ENCODE data around the gene GREB1L. TPM values are rescaled to one million over a fixed set of nuclear protein-coding genes. Genes with fewer than 3 reads are reported as not detected.

GREB1L gene
- total RNA-seq, 2 experiments from 2014 or later = not detected

DNA sequence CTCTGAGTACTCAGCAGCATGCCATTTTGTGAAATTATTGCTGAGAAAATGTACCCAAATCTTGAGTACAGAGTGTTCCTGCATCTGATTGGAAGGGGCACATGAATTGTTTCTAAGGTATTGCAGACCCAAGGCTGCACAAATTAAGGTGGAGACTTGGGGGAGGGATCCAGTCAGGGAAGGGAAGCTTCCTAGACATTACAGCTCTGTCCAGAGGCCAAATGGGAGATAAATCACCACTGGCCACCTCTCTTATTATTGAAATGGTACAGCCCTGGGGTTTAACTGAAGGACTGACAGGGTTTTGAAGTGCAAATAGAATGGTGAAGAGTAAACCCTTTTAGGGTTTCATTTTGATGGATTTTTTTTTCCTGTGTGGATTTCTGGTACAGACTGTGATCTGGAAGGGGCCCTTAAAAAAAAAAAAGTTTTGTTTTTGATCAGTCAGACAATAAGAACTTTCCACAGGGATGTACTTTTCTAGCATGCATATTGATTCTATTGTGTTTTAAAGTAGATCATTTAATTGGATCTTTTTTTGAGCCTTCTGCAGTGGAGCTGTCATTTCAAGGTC lies 119.4 kb downstream of the GREB1L start:
- no TSS peak for BruUV-seq (replicated peaks)
- H3K9me2 ChIP-seq (ENCODE audit: insufficient read depth, low read length) = no peaks in the 10 kb centered on the region
- POLR2A ChIA-PET = interaction anchor here (1.0 kb wide), 1 partner anchor 43 kb away, joined by 4 read pairs; no protein-coding TSS in a partner anchor

GRCh38 chr18:21362831-21363230 lies 120.8 kb downstream of the GREB1L start:
- BruUV-seq (replicated peaks) = no TSS peak

More for the DNA sequence above, 119.4 kb downstream of the GREB1L start:
- Histone ChIP-seq H3K36me3 (ENCODE audit: insufficient read depth, low read length) (no peaks in the 10 kb centered on the region), H3K4me3 (ENCODE audit: low read depth, low read length, poor library complexity, severe bottlenecking) (no peak overlapping the region), H3K79me2 (ENCODE audit: insufficient read depth, low read depth, low read length) (no peaks in the 10 kb centered on the region), H3K4me2 (ENCODE audit: low read length) (no peak overlapping the region), H3K4me1 (ENCODE audit: insufficient read depth, low read length, poor library complexity, severe bottlenecking) (no peaks in the 10 kb centered on the region), H3K9me3 (ENCODE audit: low read length) (no peaks in the 10 kb centered on the region), H4K20me1 (ENCODE audit: insufficient read depth, low read length) (no peaks in the 10 kb centered on the region), H3K27ac (ENCODE audit: low read depth, low read length, poor library complexity, severe bottlenecking) (no peak overlapping the region), H2AFZ (ENCODE audit: low read length) (no peak overlapping the region)
- intact Hi-C loops (cut with micrococcal nuclease; ENCODE audit: unreplicated experiment) = no loop called here
- DNase-seq (ENCODE audit: low spot score) = no peak
- CTCF ChIA-PET (ENCODE audit: unreplicated experiment) = no interaction called here
- no peak for TF ChIP-seq EZH2phosphoT487 (IDR thresholded peaks at IDR 0.05; ENCODE audit: borderline replicate concordance, low read depth, low read length)
- TF ChIP-seq, protein P1, sequence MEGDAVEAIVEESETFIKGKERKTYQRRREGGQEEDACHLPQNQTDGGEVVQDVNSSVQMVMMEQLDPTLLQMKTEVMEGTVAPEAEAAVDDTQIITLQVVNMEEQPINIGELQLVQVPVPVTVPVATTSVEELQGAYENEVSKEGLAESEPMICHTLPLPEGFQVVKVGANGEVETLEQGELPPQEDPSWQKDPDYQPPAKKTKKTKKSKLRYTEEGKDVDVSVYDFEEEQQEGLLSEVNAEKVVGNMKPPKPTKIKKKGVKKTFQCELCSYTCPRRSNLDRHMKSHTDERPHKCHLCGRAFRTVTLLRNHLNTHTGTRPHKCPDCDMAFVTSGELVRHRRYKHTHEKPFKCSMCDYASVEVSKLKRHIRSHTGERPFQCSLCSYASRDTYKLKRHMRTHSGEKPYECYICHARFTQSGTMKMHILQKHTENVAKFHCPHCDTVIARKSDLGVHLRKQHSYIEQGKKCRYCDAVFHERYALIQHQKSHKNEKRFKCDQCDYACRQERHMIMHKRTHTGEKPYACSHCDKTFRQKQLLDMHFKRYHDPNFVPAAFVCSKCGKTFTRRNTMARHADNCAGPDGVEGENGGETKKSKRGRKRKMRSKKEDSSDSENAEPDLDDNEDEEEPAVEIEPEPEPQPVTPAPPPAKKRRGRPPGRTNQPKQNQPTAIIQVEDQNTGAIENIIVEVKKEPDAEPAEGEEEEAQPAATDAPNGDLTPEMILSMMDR (conservative IDR thresholded peaks at IDR 0.05; ENCODE audit: low read length) = no peak

DNA sequence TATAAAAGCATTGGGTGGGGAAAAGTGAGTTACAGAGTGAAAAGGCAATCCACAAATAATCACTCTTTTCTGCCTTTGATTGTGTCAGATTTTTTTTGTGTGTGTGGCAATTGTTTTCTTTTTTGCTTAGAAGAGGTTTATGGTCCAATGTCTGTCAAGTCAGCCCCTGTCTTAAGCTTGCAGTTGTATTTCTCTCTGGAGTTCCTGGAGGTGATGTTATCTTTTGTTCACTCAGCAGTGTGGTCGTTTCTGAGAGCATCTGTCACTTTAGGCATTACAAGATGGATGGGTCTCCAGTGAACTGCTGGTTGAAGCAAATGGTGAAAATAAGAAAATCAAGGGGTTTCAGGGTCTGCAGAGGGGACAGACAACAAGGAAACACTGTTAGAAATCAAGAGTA lies 121.3 kb downstream of the GREB1L start:
- Histone ChIP-seq H4K20me1 (ENCODE audit: insufficient read depth, low read length) (no peaks in the 10 kb centered on the region), H3K27ac (ENCODE audit: low read depth, low read length, poor library complexity, severe bottlenecking) (no peak overlapping the region), H3K4me3 (ENCODE audit: low read depth, low read length, poor library complexity, severe bottlenecking) (no peak overlapping the region), H3K36me3 (ENCODE audit: insufficient read depth, low read length) (no peaks in the 10 kb centered on the region), H3K4me1 (ENCODE audit: insufficient read depth, low read length, poor library complexity, severe bottlenecking) (no peaks in the 10 kb centered on the region), H3K4me2 (ENCODE audit: low read length) (no peak overlapping the region), H3K9me3 (ENCODE audit: low read length) (no peaks in the 10 kb centered on the region), H3K9me2 (ENCODE audit: insufficient read depth, low read length) (no peaks in the 10 kb centered on the region), H2AFZ (ENCODE audit: low read length) (no peak overlapping the region), H3K79me2 (ENCODE audit: insufficient read depth, low read depth, low read length) (no peaks in the 10 kb centered on the region)
- no TSS peak for BruUV-seq (replicated peaks)
- intact Hi-C loops (cut with micrococcal nuclease; ENCODE audit: unreplicated experiment) = no loop called here
- CTCF ChIA-PET (ENCODE audit: unreplicated experiment) = no interaction called here
- TF ChIP-seq, protein P1 (conservative IDR thresholded peaks at IDR 0.05; ENCODE audit: low read length) = no peak
- no peak for TF ChIP-seq EZH2phosphoT487 (IDR thresholded peaks at IDR 0.05; ENCODE audit: borderline replicate concordance, low read depth, low read length)
- no peak for DNase-seq (ENCODE audit: low spot score)
- POLR2A ChIA-PET = no interaction called here

More at GRCh38 chr18:21362831-21363230, 120.8 kb downstream of the GREB1L start:
- H3K4me1 ChIP-seq (ENCODE audit: insufficient read depth, low read length, poor library complexity, severe bottlenecking) = no peaks in the 10 kb centered on the region
- no peaks in the 10 kb centered on the region for H3K9me2 ChIP-seq (ENCODE audit: insufficient read depth, low read length)
- POLR2A ChIA-PET = no interaction called here
- CTCF ChIA-PET (ENCODE audit: unreplicated experiment) = no interaction called here
- no peaks in the 10 kb centered on the region for H3K79me2 ChIP-seq (ENCODE audit: insufficient read depth, low read depth, low read length)
- H2AFZ ChIP-seq (ENCODE audit: low read length) = no peak overlapping the region
- no peaks in the 10 kb centered on the region for H3K9me3 ChIP-seq (ENCODE audit: low read length)
- H3K4me3 ChIP-seq (ENCODE audit: low read depth, low read length, poor library complexity, severe bottlenecking) = no peak overlapping the region
- intact Hi-C loops (cut with micrococcal nuclease; ENCODE audit: unreplicated experiment) = no loop called here
- no peak overlapping the region for H3K4me2 ChIP-seq (ENCODE audit: low read length)
- no peak overlapping the region for H3K27ac ChIP-seq (ENCODE audit: low read depth, low read length, poor library complexity, severe bottlenecking)
- no peaks in the 10 kb centered on the region for H3K36me3 ChIP-seq (ENCODE audit: insufficient read depth, low read length)
- TF ChIP-seq, protein P1 (conservative IDR thresholded peaks at IDR 0.05; ENCODE audit: low read length) = no peak
- TF ChIP-seq EZH2phosphoT487 (IDR thresholded peaks at IDR 0.05; ENCODE audit: borderline replicate concordance, low read depth, low read length) = no peak
- H4K20me1 ChIP-seq (ENCODE audit: insufficient read depth, low read length) = no peaks in the 10 kb centered on the region
- no peak for DNase-seq (ENCODE audit: low spot score)
